A673 (cell line): Measurements from ENCODE around the gene DPYD. TPM values are rescaled to one million over a fixed set of nuclear protein-coding genes. Genes with fewer than 3 reads are reported as not detected.

ENCODE experiments used
- BruUV-seq: library from RNA; stranded (reverse); fragments of 400-500 nt; replicated peaks from 2 replicates; lab custom pipeline; 2021; lab: Mats Ljungman, UMichigan
- CTCF ChIA-PET: fragments of 300-600 bp; sonication (Branson Sonifier 250); formaldehyde crosslinking; loops from one replicate; lab custom pipeline; 2022; ENCODE audit warnings: antibody characterized with exemption; lab: Charles Lee
- POLR2A ChIA-PET: fragments of 300-600 bp; sonication (Branson Sonifier 250); formaldehyde crosslinking; loops from one replicate; lab custom pipeline; 2022; ENCODE audit warnings: antibody characterized with exemption; ENCODE audit not compliant: low non-redundant PET; lab: Charles Lee
- DNase-seq: peaks from one replicate; pipeline ENCODE4 v3.0.0-alpha.2; 2015; ENCODE audit warnings: low spot score
- H3K27ac ChIP-seq: fragments of 200-600 bp; sonication (generic); 2 replicates; pipeline ENCODE4 v1.5.1; 2016; ENCODE audit warnings: mixed run types, low read depth, mild to moderate bottlenecking, mixed read lengths, antibody characterized with exemption, low read length; ENCODE audit not compliant: poor library complexity, severe bottlenecking
- H3K27me3 ChIP-seq: fragments of 200-600 bp; sonication (generic); replicated peaks from 2 replicates; pipeline ENCODE4 v1.6.1; 2017; ENCODE audit warnings: mixed run types, low read depth, mild to moderate bottlenecking, mixed read lengths, antibody characterized with exemption, low read length; ENCODE audit not compliant: insufficient read depth, poor library complexity
- H3K36me3 ChIP-seq: fragments of 200-600 bp; sonication (generic); 2 replicates; pipeline ENCODE4 v1.6.1; 2016; ENCODE audit warnings: mixed run types, mild to moderate bottlenecking, mixed read lengths, antibody characterized with exemption, low read length; ENCODE audit not compliant: insufficient read depth, poor library complexity, severe bottlenecking
- H3K4me1 ChIP-seq: fragments of 200-600 bp; sonication (generic); 2 replicates; pipeline ENCODE4 v1.6.1; 2017; ENCODE audit warnings: mixed run types, mild to moderate bottlenecking, mixed read lengths, antibody characterized with exemption, low read length; ENCODE audit not compliant: insufficient read depth, poor library complexity, severe bottlenecking
- H3K4me3 ChIP-seq: fragments of 200-600 bp; sonication (generic); 2 replicates; pipeline ENCODE4 v1.5.1; 2016; ENCODE audit warnings: low read depth, mixed run types, mild to moderate bottlenecking, mixed read lengths, low read length; ENCODE audit not compliant: poor library complexity, severe bottlenecking
- H3K9me3 ChIP-seq: fragments of 200-600 bp; sonication (generic); 2 replicates; pipeline ENCODE4 v1.6.1; 2016; ENCODE audit warnings: mixed run types, low read depth, mild to moderate bottlenecking, mixed read lengths, antibody characterized with exemption, low read length; ENCODE audit not compliant: poor library complexity, severe bottlenecking
- CTCF ChIP-seq: fragments of 300-800, 200-600 bp; sonication (generic); conservative IDR thresholded peaks from 2 replicates; pipeline ENCODE4 v1.5.1; 2017; ENCODE audit warnings: low read depth, mild to moderate bottlenecking, antibody characterized with exemption, low read length, moderate library complexity, mixed read lengths
- EZH2 ChIP-seq: fragments of 200-600 bp; sonication (generic); IDR thresholded peaks from 2 replicates; pipeline ENCODE4 v1.6.1; 2017; ENCODE audit warnings: borderline replicate concordance, low read depth, mild to moderate bottlenecking, mixed read lengths, antibody characterized with exemption, low read length; ENCODE audit not compliant: poor library complexity, severe bottlenecking
- intact Hi-C: fragments of 100-400 bp; cut with micrococcal nuclease; formaldehyde crosslinking; loops from one replicate; pipeline ENCODE4 v1.10.0; 2022; ENCODE audit not compliant: unreplicated experiment
- total RNA-seq: library from RNA; stranded (reverse); gene quantifications from 2 replicates; pipeline ENCODE4 v1.2.3, GENCODE V29; 2021

The DPYD gene
- total RNA-seq, 1 experiment from 2014 or later: 13.4 TPM

- CTCF ChIA-PET: no interaction called here
- no peaks in the 10 kb centered on the region for H3K36me3 ChIP-seq
- H3K4me3 ChIP-seq: no peak overlapping the region
- no peak overlapping the region for H3K27ac ChIP-seq
- peaks cover 5% of the 10 kb centered on the region for H3K4me1 ChIP-seq
- no peak for DNase-seq
- no peaks in the 10 kb centered on the region for H3K9me3 ChIP-seq
- H3K27me3 ChIP-seq: no peaks in the 10 kb centered on the region
- POLR2A ChIA-PET: no interaction called here
- intact Hi-C loops: no loop called here
- BruUV-seq: no TSS peak
- TF ChIP-seq CTCF (no peak), EZH2 (no peak)
These were observed 348.3 kb downstream of the DPYD start for GRCh38 chr1:97572561-97572960.

- Histone ChIP-seq H3K9me3 (no peaks in the 10 kb centered on the region), H3K36me3 (no peaks in the 10 kb centered on the region), H3K4me3 (no peak overlapping the region), H3K27ac (no peak overlapping the region), H3K4me1 (peaks cover 5% of the 10 kb centered on the region), H3K27me3 (no peaks in the 10 kb centered on the region)
- ChIA-PET CTCF (no interaction called here), POLR2A (no interaction called here)
- TF ChIP-seq CTCF: no peak
- TF ChIP-seq EZH2: no peak
- intact Hi-C loops: no loop called here
- DNase-seq: no peak
- no TSS peak for BruUV-seq
These were observed 349.1 kb downstream of the DPYD start for GRCh38 chr1:97571760-97572159.

- intact Hi-C loops: no loop called here
These were observed 350.1 kb downstream of the DPYD start for GRCh38 chr1:97570691-97571090.

More at GRCh38 chr1:97570691-97571090, 350.1 kb downstream of the DPYD start:
- H3K27ac ChIP-seq: no peak overlapping the region
- ChIA-PET POLR2A (no interaction called here), CTCF (no interaction called here)
- H3K9me3 ChIP-seq: no peaks in the 10 kb centered on the region
- TF ChIP-seq CTCF: no peak
- TF ChIP-seq EZH2: no peak
- no peak overlapping the region for H3K4me3 ChIP-seq
- peak; percentile 18 for DNase-seq
- H3K27me3 ChIP-seq: no peaks in the 10 kb centered on the region
- peaks cover 5% of the 10 kb centered on the region for H3K4me1 ChIP-seq
- BruUV-seq: no TSS peak
- H3K36me3 ChIP-seq: no peaks in the 10 kb centered on the region
